HG02840 (cell line): ENCODE results near the gene PI4KB.
"Not testable (repeated sequence)": the region's sequence is repeated elsewhere in the genome, so short reads cannot be mapped to it uniquely, and the experiment has no call there.

ENCODE experiments used
- ATAC-seq: cut with Tn5 transposase; IDR thresholded peaks from one replicate; pipeline ENCODE4 v1.9.1; 2021; ENCODE audit warnings: mild to moderate bottlenecking, moderate library complexity, moderate number of reproducible peaks; ENCODE audit not compliant: unreplicated experiment, low FRiP score

PI4KB gene

GRCh38 chr1:151281969-151282882, 45.0 kb downstream of the PI4KB start, which contains the start of gene ZNF687:
ZNF687 (plus strand) TSS chr1:151282299; CDS start chr1:151286292, 3,993 bp downstream.
- ATAC-seq = peak; percentile 84

- peak; percentile 43 for ATAC-seq
These were observed 45.8 kb downstream of the PI4KB start for GRCh38 chr1:151281225-151281968.

- no peak for ATAC-seq
These were observed 50.0 kb downstream of the PI4KB start for GRCh38 chr1:151277249-151277648.

GRCh38 chr1:151275341-151275740, 51.9 kb downstream of the PI4KB start:
- ATAC-seq = not testable (repeated sequence)

GRCh38 chr1:151273924-151274466, 53.2 kb downstream of the PI4KB start:
- ATAC-seq = no peak

- no peak for ATAC-seq
These were observed 59.5 kb downstream of the PI4KB start for GRCh38 chr1:151267760-151268159.

- ATAC-seq = no peak
These were observed 60.4 kb downstream of the PI4KB start for GRCh38 chr1:151266821-151267220.

- no peak for ATAC-seq
These were observed 60.9 kb downstream of the PI4KB start for GRCh38 chr1:151266315-151266714.

GRCh38 chr1:151265446-151266236, 61.6 kb downstream of the PI4KB start:
- no peak for ATAC-seq

- no peak for ATAC-seq
These were observed 67.9 kb downstream of the PI4KB start for GRCh38 chr1:151259351-151259750.

GRCh38 chr1:151255381-151255780, 71.8 kb downstream of the PI4KB start:
- no peak for ATAC-seq

- peak; percentile 90 for ATAC-seq
These were observed 72.7 kb downstream of the PI4KB start, which contains the start of gene PSMD4 for GRCh38 chr1:151254217-151255213. PSMD4 (plus strand) TSS chr1:151254734; CDS start chr1:151254783, 49 bp downstream.

- peak; percentile 49 for ATAC-seq
These were observed 75.4 kb downstream of the PI4KB start for GRCh38 chr1:151251656-151252470.

- no peak for ATAC-seq
These were observed 80.4 kb downstream of the PI4KB start for GRCh38 chr1:151246786-151247185.

- ATAC-seq = no peak
These were observed 83.5 kb downstream of the PI4KB start for GRCh38 chr1:151243683-151244216.

GRCh38 chr1:151242442-151242841, 84.8 kb downstream of the PI4KB start:
- ATAC-seq = no peak
